ENCODE measurements around the gene TEAD3.

TEAD3 gene

DNA sequence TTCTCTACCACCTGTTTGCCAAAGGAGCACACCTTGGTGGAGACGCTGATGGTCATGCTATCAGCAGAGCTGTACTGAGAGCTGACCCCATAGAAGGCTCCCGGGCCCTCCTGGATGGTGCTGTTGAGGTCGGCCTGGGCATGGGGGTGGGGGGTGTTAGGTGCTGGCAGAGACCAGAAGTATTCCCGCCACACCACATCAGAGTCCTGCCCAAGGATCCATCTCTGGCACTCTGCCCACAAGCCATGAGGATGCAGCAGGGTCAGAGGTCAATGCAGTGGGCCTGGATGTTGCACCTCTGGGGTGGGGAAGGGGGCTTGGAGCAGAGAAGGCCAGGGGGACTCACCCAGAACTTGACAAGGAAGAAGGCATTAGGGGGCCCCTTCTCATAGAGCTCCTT lies 21.3 kb downstream of the TEAD3 start:
- no peak for DNase-seq (ENCODE audit: low read depth)

DNA sequence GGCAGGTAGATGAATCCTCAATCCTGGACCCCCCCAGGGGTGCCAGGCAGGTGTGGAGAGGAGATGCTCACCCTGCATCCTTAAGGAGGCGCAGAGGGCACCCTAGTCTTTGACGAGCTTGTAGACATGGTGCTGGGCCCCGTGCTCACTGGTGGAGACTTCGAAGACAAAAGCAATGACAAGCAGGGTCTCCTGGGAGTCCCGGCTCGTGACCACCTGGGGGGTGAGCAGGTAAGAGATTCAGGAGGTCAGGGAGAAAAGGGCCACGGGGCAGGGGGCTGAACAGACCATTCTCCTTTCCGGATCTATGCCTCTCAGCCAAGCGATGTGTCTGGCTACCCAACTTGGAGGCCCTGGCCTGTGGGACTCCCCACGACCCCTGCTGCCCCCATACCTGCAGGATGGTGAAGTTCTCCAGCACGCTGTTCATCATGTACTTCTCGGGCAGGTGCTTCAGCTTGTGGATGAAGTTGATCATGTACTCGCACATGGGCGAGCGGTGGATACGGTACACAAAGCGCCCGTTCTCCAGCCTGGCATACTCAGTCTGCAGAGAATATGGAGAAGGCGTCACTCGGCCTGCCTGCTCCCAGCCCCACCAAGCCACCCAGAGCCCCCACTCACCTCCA lies 21.8 kb downstream of the TEAD3 start:
- DNase-seq (ENCODE audit: low read depth) = no peak

DNA sequence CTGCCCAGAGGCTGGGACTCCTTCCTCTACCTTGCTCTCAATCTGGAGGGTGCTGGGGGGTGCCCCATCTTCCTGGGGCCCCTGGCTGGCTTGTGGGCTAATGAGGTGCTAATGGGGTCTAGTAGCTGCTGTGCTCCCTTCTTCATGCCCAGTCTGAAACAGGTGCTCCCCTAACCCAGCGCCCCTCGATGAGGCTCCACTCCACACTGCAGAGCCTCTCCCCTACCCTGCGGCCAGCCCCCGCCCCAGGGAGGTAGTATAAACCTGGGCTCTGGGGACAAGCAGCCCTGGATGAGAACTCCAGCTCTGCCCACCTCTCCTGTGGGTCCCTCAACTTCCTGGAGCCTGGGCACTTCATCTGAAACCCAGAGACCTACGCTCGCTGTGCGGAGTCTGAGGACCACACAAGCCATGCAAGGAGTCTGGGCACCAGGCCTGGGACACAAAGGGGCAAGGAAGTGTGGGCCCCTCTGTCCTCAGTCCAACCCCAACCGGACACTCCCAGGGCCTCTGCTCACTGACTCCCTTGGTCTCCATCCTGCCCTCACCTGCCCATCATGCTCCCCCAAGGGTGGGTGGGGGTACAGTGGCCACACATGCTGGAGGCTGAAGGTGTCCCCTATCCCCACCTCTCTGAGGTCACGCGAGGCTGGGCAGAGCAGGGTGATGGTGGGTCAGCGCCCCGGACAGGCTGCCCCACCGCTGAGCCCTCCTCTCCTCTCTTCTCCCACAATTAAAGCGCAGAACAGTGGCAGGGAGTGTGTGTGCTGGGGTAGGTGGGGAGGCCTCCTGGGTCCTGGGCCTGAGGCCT lies 22.5 kb downstream of the TEAD3 start:
- DNase-seq (ENCODE audit: low read depth) = no peak

DNA sequence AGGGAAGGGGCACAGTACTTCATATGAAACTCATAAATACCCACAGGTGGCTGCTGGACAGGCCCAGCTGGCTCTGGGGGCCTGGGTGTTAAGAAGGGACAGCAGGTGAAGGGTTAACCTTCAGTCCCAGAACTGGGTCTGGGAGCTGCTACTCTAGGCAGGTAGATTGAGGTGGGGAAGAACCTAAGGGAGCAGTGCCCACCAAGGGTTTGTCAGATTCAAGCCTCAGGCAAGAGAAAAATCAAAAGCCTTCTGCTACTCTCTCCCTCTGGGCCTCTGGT lies 23.1 kb downstream of the TEAD3 start:
- no peak for DNase-seq (ENCODE audit: low read depth)

DNA sequence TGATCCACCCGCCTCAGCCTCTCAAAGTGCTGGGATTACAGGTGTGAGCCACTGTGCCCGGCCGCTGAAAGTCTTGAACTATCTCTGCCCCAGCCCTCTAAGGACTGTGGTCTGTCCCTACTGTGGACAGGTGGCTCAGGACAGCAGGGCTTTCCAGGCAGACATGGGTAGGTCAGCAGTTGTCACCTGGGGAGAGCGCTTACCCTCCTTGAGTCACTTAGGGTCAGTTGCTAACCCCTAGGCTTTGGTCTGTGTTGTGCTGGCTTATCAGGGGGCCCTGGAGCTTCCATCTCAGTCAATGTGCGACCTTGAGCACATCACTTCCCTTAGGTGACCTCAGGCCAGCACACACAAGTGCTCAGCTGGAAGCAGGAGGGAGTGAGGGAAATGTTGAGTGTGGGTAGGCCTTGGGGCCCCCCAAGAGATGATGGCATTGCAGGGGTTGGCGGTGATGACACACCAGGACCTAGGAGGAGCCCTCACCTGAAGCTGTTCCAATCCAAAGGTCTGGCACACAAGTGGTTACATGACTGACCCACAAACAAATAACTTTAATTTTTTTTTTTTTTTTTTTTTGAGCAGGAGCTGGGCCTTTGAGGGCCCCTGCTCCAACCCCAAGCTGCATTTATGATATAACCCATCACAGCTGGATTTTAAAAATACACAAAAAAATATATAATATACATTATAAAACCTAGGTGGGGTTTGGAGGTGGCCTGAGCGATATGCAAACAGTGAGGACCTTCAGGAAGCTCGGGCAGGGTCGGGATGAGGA lies 23.6 kb downstream of the TEAD3 start:
- no peak for DNase-seq (ENCODE audit: low read depth)

DNA sequence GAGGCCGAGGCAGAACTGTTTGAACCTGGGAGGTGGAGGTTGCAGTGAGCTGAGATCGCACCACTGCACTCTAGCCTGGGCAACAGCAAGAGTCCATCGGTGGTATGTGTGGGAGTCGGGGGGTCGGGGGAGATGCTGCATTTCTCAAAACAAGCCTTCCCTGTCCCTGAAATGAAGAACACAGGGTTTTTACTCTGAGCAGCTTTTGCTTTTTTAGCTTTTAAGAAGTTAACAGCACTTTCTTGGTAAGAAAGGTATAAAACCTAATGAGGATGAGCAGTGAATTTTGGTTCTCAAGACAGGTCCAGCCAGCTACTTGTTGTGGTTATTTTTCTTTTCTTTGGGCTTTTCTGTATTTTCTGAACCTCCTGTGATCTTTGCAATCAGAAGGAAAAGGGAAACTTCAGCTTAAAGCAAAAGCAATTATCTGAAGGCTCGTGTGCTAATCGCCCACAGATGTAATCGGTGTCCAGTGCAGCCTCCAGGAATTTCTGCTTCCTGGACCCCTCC lies 25.0 kb downstream of the TEAD3 start:
- DNase-seq (ENCODE audit: low read depth) = no peak

DNA sequence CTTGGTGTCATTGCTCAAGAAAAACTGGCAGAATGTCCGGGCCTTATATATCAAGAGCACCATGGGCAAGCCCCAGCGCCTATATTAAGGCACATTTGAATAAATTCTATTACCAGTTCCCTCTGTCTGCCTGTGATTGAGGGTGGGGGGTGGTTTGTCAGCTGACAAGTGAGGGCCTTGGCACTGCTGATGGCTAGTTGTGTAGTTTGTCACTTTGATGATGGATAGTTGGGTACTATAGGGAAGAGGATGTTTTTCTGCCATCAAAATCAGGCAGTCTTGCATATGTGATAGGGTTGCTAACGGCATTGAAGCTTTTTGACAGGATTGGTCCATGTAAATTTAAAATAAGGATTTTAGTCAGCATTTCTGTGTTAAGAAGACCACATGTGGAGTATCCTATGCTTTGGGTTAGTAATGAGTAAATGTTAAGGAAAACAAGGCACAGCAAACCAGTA lies 26.2 kb downstream of the TEAD3 start:
- DNase-seq (ENCODE audit: low read depth) = no peak

DNA sequence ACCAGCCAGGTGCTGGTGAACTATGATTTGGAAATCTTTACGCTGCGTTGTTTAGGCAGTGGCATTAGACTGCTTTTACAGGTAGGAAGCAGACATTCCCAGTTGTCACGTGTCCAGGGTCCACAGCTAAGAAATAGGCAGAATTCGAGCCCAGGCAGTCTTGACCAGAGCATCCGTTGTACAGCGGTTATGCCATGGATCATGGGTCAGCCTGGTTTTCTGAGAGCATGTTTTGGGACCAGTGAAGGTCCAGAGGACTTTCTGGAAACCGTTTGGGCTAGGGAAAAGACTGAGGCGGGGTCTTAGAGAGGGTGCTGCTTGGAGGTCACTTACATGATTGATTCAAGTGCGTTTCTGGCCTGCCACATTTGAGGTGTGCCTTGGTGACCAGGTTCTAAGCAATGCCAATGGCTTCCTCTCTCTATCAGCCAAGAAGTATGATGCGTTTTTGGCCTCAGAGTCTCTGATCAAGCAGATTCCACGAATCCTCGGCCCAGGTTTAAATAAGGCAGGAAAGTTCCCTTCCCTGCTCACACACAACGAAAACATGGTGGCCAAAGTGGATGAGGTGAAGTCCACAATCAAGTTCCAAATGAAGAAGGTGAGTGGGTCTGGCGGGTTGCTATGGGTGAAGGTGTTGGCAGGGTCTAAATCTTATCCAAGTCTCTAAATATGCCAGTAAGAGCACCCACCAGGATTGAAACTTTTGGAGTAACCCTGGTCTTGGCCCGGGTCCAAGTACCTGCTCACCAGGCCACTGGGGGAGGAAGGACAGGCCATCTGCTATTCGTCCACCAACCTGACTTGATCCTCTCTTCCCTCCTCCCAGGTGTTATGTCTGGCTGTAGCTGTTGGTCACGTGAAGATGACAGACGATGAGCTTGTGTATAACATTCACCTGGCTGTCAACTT lies 26.9 kb downstream of the TEAD3 start:
- no peak for DNase-seq (ENCODE audit: low read depth)

DNA sequence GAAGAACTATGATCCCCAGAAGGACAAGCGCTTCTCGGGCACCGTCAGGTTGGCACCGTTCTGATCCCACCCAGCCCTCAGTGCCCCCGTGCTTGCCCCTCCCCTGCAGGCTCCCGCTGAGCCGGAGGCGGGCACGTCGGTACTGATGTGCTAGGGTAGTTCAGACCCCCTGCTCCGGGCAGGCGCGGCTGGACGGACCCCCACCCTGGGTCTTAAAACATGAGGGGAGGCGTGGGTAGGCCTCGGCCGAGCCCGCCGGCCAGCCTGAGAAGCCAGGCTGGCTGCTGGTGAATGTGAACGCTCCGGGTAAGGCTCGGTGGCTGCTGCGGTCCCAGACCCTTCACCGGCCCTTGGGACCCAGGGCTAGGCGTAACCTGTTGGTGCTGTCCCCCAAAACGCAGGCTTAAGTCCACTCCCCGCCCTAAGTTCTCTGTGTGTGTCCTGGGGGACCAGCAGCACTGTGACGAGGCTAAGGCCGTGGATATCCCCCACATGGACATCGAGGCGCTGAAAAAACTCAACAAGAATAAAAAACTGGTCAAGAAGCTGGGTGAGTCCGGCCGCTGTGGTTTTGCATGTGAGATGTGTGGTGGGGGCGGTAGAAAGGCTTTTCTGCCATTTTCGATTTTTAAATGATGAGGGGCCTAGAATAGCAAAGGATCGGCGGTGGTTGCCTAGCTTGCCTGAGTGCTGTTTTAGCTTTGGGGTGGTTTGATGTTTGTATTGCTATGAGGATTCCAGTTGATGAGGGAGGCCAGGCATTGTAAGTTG lies 27.7 kb downstream of the TEAD3 start:
- DNase-seq (ENCODE audit: low read depth) = no peak

DNA sequence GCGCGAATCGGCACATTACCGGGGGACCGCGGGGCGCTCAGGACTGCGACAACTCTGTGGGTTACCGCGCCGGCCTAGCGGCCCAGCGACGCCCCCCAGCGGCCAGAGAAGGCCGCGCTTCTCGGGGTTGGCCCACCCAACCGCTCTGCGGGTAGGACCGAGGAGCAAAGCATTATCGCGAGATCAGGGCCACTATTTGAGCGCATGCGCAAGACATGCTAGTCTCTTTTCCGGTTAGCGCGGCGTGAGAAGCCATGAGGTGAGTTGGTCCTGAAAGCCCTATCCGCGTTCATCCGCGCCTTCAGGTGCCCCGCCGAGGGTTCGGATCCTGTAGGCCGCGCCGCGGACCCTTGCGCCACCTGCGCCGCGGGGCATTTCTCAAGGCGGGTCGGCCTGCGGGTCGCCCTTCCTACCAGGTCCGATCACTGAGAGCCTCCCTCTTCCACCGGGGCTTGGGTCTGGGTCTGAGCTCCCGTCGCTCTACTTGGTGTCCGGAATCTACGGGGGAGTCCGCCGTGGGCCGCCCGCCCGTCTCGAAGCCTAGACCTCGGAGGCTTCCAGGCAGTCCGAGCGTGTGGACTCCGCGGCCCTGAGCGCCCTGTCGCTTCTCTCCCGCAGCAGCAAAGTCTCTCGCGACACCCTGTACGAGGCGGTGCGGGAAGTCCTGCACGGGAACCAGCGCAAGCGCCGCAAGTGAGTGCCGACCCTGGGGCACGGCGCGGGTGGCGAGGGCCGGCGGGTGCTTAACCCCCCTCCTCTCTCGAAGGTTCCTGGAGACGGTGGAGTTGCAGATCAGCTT lies 28.5 kb downstream of the TEAD3 start, which contains the start of gene RPL10A:
TSS of gene RPL10A (plus strand) at position 221 of the 799 bp plus-strand sequence. CDS start at position 255, 34 bp downstream.
- DNase-seq (ENCODE audit: low read depth) = peak; percentile 85

DNA sequence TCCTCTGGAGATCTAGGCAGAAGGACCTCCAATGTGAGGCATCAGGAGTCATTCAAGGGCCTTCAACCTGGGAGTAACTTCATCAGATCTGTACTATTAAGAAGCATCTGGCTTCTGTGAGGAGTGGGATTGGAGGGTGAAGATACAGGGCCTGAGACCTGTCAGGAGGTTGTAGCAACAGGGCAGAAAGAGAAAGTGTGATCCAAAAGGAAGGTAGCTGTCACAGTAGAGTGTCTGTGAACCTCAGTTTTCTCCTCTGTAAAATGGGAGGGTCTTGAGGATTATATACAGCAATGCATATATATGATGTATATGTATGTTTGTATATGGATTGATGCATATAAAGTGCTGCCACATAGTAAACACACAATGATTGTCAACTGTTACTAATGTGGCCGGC lies 31.2 kb downstream of the TEAD3 start:
- DNase-seq (ENCODE audit: low read depth) = no peak

DNA sequence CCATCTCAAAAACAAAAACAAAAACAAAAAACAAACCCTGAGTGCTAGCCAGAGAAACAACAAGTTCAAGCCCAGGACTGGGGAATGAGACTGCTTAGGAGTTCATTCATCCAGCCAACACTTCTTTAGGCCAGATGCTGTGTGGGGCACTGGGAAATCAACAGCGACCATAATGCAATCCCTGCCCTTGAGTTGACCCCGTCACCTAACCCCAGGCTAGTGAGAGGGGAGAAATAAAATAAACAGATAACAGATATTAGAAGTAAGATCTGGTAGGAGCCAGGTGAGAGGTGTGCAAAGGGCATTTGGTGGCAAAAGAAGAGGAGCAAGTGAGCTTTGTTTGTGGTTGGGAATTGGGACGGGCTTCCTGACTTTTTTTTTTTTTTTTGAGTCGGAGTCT lies 33.6 kb downstream of the TEAD3 start:
- DNase-seq (ENCODE audit: low read depth) = no peak

DNA sequence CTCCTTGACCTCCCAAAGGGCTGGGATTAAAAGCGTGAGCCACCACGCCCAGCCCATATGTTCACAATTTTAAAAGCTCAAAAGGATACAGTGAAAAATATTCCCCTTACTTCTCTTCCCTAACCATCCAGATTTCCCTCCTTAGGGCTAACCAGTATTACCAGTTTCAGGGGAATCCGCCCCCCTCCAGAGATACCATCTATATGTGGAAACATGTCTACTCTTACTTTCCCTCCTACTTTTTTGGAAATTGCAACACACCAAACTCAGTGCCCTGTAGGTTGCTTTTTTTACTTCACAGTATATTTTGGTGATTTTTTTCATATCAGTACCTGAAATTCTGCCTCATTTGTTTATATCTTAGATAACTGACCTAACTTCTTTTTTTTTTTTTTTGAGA lies 35.6 kb downstream of the TEAD3 start:
- no peak for DNase-seq (ENCODE audit: low read depth)

DNA sequence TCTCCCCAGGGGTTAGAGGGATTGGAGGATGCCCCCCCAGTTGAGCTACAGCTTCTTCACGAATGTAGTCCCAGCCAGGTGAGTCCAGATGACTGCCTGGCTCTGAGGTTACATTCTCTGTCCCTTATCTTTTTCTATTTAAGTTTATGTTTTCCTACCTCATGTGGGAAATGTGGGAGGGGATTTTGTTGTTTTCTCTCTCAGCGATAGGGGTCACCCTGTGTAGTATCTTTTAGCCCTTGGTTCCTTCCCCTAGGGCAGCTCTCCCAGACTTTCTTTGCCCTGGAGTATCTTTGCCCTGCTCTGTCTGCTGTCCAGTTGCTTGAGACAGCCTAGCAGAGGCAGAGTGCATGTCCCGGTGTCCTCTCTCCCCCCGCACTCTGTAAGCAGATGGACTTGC lies 39.0 kb downstream of the TEAD3 start:
- no peak for DNase-seq (ENCODE audit: low read depth)

DNA sequence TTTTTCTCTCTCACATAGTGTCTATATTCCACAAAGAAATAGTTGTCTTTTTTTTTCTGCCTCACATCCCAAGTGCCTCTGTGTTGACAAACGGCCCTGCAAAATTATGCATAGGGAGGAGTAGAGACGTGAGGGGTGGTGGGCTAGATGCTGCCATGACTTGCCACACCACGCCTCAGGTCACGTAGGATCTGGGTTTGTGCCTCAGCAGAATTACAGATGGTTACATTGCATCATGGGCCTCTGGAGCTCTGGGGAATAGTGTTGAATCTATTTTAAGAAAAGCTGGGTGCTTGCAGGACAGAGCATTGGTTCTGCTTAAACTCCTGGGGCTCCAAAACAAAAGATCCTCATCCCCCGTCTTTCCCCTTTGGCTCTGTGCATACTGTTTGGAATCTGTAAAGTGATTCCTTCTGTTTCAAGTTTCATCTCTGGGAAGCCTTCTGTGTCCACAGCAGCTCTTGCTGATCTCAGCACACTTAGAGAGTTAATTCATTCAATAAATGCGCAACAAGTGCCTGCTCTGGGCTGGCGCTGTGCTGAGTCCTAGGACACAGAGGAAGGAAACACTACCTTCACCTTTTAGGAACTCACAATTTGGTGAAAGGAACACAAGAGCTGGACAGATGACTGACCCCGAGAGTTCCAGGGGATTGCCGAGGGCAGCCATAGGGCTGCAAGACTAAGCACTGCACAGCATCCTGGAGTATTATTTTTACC lies 42.3 kb downstream of the TEAD3 start:
- no peak for DNase-seq (ENCODE audit: low read depth)

DNA sequence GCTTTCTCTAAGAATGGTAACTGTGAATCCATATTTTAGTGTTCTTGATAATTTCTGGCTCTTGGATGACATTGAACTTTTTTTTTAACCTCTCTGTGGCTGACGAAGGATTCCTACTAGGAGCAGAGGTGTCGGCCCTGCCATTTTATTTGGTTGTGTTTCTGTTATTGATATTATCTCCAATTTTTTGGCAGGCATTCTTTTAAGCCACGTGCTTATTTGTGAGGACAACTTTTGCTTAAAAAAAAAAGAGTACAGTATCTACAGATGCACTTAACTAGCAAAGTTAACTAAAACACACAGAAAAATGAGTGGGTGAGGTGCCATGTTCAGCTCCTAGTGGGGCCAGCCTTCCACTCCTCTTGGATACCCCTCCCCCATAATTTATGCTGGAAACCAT lies 43.6 kb downstream of the TEAD3 start:
- no peak for DNase-seq (ENCODE audit: low read depth)

DNA sequence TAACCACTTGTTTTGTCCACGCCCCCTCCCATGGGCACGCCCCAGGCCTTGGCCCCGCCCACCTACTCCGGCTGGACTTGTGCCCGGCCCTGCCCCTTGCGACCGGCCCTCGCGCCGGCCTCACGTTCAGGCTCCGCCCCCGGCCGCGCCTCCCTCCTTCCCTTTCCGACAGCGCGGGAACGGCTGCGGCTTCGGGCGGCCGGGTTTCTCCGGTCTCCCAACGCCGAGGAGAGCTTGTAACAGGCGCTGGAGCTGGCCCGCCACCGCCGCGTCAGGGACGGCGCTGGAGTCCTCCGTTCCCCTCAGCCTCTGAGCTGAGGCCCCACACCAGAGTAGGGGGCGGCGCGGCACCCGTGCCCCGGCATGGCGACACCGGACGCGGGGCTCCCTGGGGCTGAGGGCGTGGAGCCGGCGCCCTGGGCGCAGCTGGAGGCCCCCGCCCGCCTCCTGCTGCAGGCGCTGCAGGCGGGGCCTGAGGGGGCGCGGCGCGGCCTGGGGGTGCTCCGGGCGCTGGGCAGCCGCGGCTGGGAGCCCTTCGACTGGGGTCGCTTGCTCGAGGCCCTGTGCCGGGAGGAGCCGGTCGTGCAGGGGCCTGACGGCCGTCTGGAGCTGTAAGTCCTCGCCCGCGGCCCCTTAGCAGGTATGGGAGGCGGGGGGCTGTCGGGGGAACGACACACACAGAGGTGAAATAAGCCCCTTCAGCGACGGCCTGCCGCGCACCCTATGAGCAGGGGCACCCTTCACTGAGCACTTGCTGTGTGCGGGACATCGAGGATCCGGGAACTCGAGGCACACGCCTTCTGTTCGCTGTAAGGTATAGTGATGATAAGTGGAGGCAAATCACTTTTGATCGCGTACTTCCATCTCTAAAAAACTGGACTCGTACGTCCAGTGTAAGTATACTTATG lies 44.4 kb downstream of the TEAD3 start, which contains the start of gene FANCE:
TSS of gene FANCE (plus strand) at position 156 of the 908 bp plus-strand sequence. CDS start at position 364, 208 bp downstream.
- DNase-seq (ENCODE audit: low read depth) = no peak
